Lower leg skin (tissue), 3 donors: ENCODE measurements around the gene AMBP.

Experiments
- POLR2A ChIP-seq, 2 donors: fragments of 450-650 bp; IDR thresholded peaks; one replicate each; pipeline ENCODE4 v1.6.1; 2016 to 2017; ENCODE audit warnings: antibody characterized with exemption in 2 of 2, mild to moderate bottlenecking in 1 of 2, moderate library complexity in 1 of 2
- TF ChIP-seq, protein P1 (sequence below), 3 donors: fragments of 450-650 bp; IDR thresholded peaks; one replicate each; pipeline ENCODE4 v1.5.1; 2016; ENCODE audit warnings: antibody characterized with exemption in 3 of 3, mild to moderate bottlenecking in 3 of 3, moderate library complexity in 2 of 3

DNA sequence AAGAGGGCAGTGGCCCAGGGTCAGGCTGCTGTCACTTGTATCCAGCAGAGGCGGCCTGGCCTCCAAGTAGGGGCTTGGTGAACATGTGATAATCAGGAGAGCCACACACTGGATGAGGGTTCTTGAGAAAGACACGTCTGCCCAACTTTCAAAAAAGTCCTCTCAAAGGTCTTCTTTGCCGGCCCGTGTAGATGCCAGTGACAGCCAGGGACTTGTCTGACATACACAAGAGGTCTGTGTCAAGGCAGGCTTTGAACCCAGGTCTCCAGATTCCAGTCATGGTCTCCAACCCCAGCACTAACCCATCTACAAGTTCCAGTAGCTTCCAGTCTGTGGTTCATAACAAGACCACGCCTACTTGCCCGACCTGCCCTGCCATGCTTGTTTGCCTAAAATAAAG is 7.9 kb upstream of the AMBP start:
- TF ChIP-seq, protein P1, sequence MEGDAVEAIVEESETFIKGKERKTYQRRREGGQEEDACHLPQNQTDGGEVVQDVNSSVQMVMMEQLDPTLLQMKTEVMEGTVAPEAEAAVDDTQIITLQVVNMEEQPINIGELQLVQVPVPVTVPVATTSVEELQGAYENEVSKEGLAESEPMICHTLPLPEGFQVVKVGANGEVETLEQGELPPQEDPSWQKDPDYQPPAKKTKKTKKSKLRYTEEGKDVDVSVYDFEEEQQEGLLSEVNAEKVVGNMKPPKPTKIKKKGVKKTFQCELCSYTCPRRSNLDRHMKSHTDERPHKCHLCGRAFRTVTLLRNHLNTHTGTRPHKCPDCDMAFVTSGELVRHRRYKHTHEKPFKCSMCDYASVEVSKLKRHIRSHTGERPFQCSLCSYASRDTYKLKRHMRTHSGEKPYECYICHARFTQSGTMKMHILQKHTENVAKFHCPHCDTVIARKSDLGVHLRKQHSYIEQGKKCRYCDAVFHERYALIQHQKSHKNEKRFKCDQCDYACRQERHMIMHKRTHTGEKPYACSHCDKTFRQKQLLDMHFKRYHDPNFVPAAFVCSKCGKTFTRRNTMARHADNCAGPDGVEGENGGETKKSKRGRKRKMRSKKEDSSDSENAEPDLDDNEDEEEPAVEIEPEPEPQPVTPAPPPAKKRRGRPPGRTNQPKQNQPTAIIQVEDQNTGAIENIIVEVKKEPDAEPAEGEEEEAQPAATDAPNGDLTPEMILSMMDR (IDR thresholded peaks at IDR 0.05) = no peak
- no peak for TF ChIP-seq POLR2A (IDR thresholded peaks at IDR 0.05)
